ENCODE data around the gene LBP. TPM values are rescaled to one million over a fixed set of nuclear protein-coding genes. Genes with fewer than 3 reads are reported as not detected.

LBP gene
- polyA plus RNA-seq, 1 of the 3 experiments (the other 2 are of a cell fraction), result 0.03 TPM

- no peak for DNase-seq
- Histone ChIP-seq H3K9me2 (no peaks in the 10 kb centered on the region), H3K9ac (no peak overlapping the region), H3K79me2 (ENCODE audit: insufficient read depth) (no peaks in the 10 kb centered on the region), H3K4me2 (no peak overlapping the region), H3K4me3 (ENCODE audit: low read depth in 2 of 2, low read length in 1 of 2) (no peak overlapping the region), H4K20me1 (ENCODE audit: insufficient read depth) (no peaks in the 10 kb centered on the region), H3K9me3 (no peaks in the 10 kb centered on the region), H3K27me3 (ENCODE audit: insufficient read depth) (peaks cover 4% of the 10 kb centered on the region; the same call in 1 of the 2 replicates), H3K27ac (ENCODE audit: low read depth in 2 of 2, low read length in 1 of 2) (no peak overlapping the region), H3K36me3 (replicated peaks in 1 of 2; ENCODE audit: control insufficient read depth in 1 of 2, insufficient read depth in 2 of 2, low read length in 1 of 2) (no peaks in the 10 kb centered on the region), H3K4me1 (ENCODE audit: control insufficient read depth in 1 of 2, insufficient read depth in 2 of 2, low read depth in 1 of 2, low read length in 1 of 2) (no peaks in the 10 kb centered on the region), H2AFZ (ENCODE audit: low read depth) (no peak overlapping the region), H3F3A (replicated peaks; ENCODE audit: insufficient read depth) (no peaks in the 10 kb centered on the region)
- CTCF ChIA-PET, result interaction anchor here (1.2 to 1.5 kb wide), 2 partner anchors 10 to 77 kb away, joined by 4 to 7 read pairs; no protein-coding TSS in a partner anchor
- WGBS (ENCODE audit: low lambda C conversion rate), result 66% methylated on average over 8 of the region's 8 CpGs
- POLR2A ChIA-PET, result no interaction called here
- TF ChIP-seq JUND (IDR thresholded peaks at IDR 0.05) (no peak), GATA2 (CRISPR knock-in tag; IDR thresholded peaks at IDR 0.05) (no peak), NRF1 (IDR thresholded peaks at IDR 0.05; ENCODE audit: low read depth, low read length) (no peak), SIN3A (IDR thresholded peaks at IDR 0.05; ENCODE audit: borderline replicate concordance, low read depth, low read length) (no peak), EZH2phosphoT487 (IDR thresholded peaks at IDR 0.05; ENCODE audit: borderline replicate concordance, low read depth) (no peak), FOSL2 (IDR thresholded peaks at IDR 0.05; ENCODE audit: borderline replicate concordance, low read depth) (no peak), YY1 (IDR thresholded peaks at IDR 0.05; ENCODE audit: low read depth) (no peak), EP300 (IDR thresholded peaks at IDR 0.05; ENCODE audit: borderline replicate concordance in 1 of 2, low read depth in 1 of 2, low read length in 1 of 2) (no peak), GABPA (IDR thresholded peaks at IDR 0.05; ENCODE audit: low read depth) (no peak), REST (IDR thresholded peaks at IDR 0.05; ENCODE audit: low read depth, low read length) (no peak), TAF1 (IDR thresholded peaks at IDR 0.05; ENCODE audit: borderline replicate concordance, low read depth, low read length) (no peak), ELF1 (IDR thresholded peaks at IDR 0.05) (no peak), SMC3 (IDR thresholded peaks at IDR 0.05; ENCODE audit: low read depth, low read length) (no peak), FOXM1 (IDR thresholded peaks at IDR 0.05; ENCODE audit: low read depth) (no peak), MEF2A (IDR thresholded peaks at IDR 0.05; ENCODE audit: borderline replicate concordance, low read depth) (no peak), CHD2 (IDR thresholded peaks at IDR 0.05; ENCODE audit: low read length, partially characterized antibody) (no peak), CTCF (IDR thresholded peaks at IDR 0.05) (no peak)
- TF ChIP-seq, protein P1, sequence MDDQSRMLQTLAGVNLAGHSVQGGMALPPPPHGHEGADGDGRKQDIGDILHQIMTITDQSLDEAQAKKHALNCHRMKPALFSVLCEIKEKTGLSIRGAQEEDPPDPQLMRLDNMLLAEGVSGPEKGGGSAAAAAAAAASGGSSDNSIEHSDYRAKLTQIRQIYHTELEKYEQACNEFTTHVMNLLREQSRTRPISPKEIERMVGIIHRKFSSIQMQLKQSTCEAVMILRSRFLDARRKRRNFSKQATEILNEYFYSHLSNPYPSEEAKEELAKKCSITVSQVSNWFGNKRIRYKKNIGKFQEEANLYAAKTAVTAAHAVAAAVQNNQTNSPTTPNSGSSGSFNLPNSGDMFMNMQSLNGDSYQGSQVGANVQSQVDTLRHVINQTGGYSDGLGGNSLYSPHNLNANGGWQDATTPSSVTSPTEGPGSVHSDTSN (IDR thresholded peaks at IDR 0.05), result no peak
- TF ChIP-seq, protein P2, sequence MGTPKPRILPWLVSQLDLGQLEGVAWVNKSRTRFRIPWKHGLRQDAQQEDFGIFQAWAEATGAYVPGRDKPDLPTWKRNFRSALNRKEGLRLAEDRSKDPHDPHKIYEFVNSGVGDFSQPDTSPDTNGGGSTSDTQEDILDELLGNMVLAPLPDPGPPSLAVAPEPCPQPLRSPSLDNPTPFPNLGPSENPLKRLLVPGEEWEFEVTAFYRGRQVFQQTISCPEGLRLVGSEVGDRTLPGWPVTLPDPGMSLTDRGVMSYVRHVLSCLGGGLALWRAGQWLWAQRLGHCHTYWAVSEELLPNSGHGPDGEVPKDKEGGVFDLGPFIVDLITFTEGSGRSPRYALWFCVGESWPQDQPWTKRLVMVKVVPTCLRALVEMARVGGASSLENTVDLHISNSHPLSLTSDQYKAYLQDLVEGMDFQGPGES (IDR thresholded peaks at IDR 0.05; ENCODE audit: low read depth, low read length), result no peak
- TF ChIP-seq, protein P3, sequence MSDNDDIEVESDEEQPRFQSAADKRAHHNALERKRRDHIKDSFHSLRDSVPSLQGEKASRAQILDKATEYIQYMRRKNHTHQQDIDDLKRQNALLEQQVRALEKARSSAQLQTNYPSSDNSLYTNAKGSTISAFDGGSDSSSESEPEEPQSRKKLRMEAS (IDR thresholded peaks at IDR 0.05; ENCODE audit: low read depth), result no peak
Observed at GRCh38 chr20:38331814-38332213, 14.5 kb upstream of the LBP start.
